Right lobe of liver (tissue), 6 donors: Measurements from ENCODE around the gene DNAL4. TPM values are rescaled to one million over a fixed set of nuclear protein-coding genes. Genes with fewer than 3 reads are reported as not detected.
A peak's percentile ranks its signal among the peaks of the same experiment; 100 is the strongest.

ENCODE experiments used
- ATAC-seq, 4 donors: fragments of 200-7000 bp; cut with Tn5 transposase; one replicate each; pipeline ENCODE4 v1.9.1; 2020; ENCODE audit warnings: mild to moderate bottlenecking in 4 of 4, moderate library complexity in 4 of 4
- DNase-seq, 3 donors: peaks; one replicate each; pipeline ENCODE4 v3.0.0-alpha.2; 2020
- H3K27ac ChIP-seq, 3 donors: fragments of 200-600 bp; one replicate each; pipeline ENCODE4 v1.8.0; 2022
- H3K27me3 ChIP-seq, 2 donors: fragments of 200-600 bp; one replicate each; pipeline ENCODE4 v1.8.0; 2022
- H3K36me3 ChIP-seq, 4 donors: fragments of 200-600 bp; sonication (generic) in 1 of 4; one replicate each; pipeline versions ENCODE4 v1.5.1 to v1.8.0; 2017 to 2022; ENCODE audit warnings: control low read depth in 1 of 4
- H3K4me1 ChIP-seq, 4 donors: fragments of 200-600 bp; sonication (generic) in 1 of 4; one replicate each; pipeline versions ENCODE4 v1.5.1 to v1.8.0; 2017 to 2022; ENCODE audit warnings: control low read depth in 1 of 4
- H3K4me3 ChIP-seq, 3 donors: fragments of 200-600 bp; one replicate each; pipeline ENCODE4 v1.8.0; 2022
- H3K9me3 ChIP-seq, 4 donors: fragments of 200-600 bp; sonication (generic) in 1 of 4; one replicate each; pipeline versions ENCODE4 v1.5.1 to v1.8.0; 2017 to 2022; ENCODE audit warnings: control low read depth in 1 of 4
- POLR2A ChIP-seq: fragments of 450-650 bp; IDR thresholded peaks from one replicate; pipeline ENCODE4 v1.6.1; 2017; ENCODE audit warnings: antibody characterized with exemption, mild to moderate bottlenecking
- WGBS: methylation state at CpG from one replicate; pipeline ENCODE4 v1.1.6; 2018; ENCODE audit warnings: low coverage, low lambda C conversion rate; ENCODE audit not compliant: insufficient coverage; ENCODE audit errors: missing lambda C conversion rate; 5-methylcytosine and 5-hydroxymethylcytosine counted together
- intact Hi-C, 2 donors: fragments of 100-400 bp; cut with DNase I; formaldehyde crosslinking; loops; one replicate each; pipeline versions ENCODE4 v1.11.2 to v1.14.1; 2022
- total RNA-seq, 6 experiments: library from RNA; depleted of rRNA in 2 of 6; stranded (reverse); fragments of >200 nt in 2 of 6; fragmentation: NEBNext Ultra II Directional in 3 of 6; extraction: Animal tissue kit (Norgen Biotek cat#: 25700) in 3 of 6; gene quantifications; one replicate each; pipeline versions ENCODE4 v1.1.0 to v1.2.4, GENCODE V29; 2016 to 2023
- TF ChIP-seq, protein P1 (sequence below), 4 donors: fragments of 200-600 bp in 3 of 4; fragments of 450-650 bp in 1 of 4; IDR thresholded peaks; one replicate each; pipeline versions ENCODE4 v1.5.1 to v1.8.0; 2016 to 2022; ENCODE audit warnings: antibody characterized with exemption in 4 of 4, mild to moderate bottlenecking in 2 of 4
- donor health status: DM: no; HTN: yes; CAD: no.
- donor health status: DM: no; HTN: no; CAD: no.
- donor health status: DM: no; HTN: no; CAD: no.
- donor health status: DM: no; HTN: yes; CAD: no.
- donor health status: DM: no; HTN: yes; CAD: no.

The DNAL4 gene
- total RNA-seq, 6 experiments from 2014 or later: 2.0 to 6.2 (median 5.1) TPM

DNA sequence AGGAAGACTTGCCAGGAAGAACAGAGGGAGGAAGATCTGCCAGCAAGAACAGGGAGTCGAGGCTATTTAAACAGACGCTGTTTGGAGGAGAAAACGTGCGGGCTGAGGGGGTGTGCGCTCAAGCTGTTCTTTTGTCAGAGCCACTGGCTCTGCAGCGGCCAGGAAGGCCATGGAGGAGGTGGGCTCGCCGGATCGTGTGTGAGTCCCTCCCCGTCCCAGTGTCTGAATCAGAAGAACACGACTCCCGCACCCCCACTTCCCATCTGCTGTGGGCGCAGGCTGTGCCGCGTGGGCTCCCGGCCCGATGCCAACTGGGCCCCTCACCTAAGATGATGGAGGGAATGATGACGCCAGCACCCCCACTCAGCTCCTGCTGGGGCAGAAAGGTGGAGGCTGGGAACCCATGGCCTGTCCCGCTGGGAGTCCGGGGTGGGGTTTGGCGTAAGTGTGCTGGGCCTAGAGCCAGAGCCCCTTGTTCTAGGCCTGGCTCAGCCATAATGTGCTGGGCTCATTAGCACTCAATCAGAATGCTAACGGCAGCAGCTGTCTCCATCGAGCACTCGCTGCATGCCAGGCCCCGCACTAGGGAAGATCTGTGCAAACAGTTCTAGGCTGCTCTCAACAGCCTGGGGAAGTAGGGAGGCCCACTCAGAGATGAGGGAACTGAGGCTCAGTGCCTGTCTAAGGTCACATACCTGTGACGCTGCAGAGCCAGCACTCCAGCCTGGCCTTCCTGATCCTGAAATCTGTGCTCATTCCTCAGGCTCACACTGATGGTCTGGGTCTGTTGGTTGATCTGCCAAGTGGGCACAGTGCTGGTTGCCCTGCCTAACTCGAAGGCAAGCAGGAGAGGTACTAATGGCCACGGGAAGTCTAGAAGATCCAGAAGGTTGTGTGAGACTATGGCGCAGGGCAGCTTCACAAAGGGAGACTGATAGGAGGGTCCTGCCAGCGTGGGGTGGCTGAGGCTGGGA, 38.3 kb upstream of the DNAL4 start:
- ATAC-seq (no peak), DNase-seq (peak in 2 of 3 donors; percentile 8 to 47)
- Histone ChIP-seq H3K4me3 (no peak overlapping the region), H3K27me3 (no peaks in the 10 kb centered on the region), H3K4me1 (no peaks in the 10 kb centered on the region), H3K36me3 (no peaks in the 10 kb centered on the region), H3K9me3 (no peaks in the 10 kb centered on the region), H3K27ac (no peak overlapping the region)
- 70% methylated on average over 8 of the region's 30 CpGs for WGBS
- intact Hi-C loops: no loop called here
- TF ChIP-seq, protein P1, sequence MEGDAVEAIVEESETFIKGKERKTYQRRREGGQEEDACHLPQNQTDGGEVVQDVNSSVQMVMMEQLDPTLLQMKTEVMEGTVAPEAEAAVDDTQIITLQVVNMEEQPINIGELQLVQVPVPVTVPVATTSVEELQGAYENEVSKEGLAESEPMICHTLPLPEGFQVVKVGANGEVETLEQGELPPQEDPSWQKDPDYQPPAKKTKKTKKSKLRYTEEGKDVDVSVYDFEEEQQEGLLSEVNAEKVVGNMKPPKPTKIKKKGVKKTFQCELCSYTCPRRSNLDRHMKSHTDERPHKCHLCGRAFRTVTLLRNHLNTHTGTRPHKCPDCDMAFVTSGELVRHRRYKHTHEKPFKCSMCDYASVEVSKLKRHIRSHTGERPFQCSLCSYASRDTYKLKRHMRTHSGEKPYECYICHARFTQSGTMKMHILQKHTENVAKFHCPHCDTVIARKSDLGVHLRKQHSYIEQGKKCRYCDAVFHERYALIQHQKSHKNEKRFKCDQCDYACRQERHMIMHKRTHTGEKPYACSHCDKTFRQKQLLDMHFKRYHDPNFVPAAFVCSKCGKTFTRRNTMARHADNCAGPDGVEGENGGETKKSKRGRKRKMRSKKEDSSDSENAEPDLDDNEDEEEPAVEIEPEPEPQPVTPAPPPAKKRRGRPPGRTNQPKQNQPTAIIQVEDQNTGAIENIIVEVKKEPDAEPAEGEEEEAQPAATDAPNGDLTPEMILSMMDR (IDR thresholded peaks at IDR 0.05): no peak
- TF ChIP-seq POLR2A: no peak

DNA sequence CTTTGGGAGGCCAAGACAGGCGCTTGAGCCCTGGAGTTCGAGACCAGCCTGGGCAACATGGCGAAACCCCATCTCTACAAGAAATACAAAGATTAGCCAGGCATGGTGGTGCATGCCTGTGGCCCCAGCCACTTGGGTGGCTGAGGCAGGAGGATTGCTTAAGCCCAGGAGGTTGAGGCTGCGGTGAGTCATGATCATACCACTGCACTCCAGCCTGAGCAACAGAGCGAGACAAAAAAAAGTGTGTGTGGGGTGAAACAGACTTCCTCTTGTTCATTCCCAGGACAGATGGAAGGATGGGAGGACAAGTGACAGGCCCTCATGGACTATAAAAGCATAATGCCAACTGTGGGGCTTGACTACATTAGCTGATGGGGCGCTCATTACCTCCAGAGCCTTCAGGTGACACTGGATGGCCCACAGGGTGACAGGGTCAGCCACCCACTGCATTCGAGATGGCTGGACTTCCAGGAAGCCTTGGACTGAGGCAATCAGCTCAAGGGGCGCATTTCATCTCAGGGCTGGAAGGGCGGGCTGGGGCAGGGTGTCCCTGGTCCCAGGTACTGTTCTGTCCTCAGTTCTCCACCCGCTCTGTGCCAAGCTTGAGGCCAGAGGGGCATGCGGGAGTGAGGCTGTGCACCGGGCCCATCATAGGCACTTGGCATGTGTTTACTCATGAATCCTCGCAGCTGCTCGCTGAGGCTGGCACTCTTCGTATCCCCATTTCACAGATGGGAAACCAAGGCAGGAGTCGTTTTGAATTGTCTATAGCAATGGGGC, 37.4 kb upstream of the DNAL4 start:
- no peak for ATAC-seq
- H3K27ac ChIP-seq: no peak overlapping the region
- WGBS: 88% methylated on average over 12 of the region's 16 CpGs

DNA sequence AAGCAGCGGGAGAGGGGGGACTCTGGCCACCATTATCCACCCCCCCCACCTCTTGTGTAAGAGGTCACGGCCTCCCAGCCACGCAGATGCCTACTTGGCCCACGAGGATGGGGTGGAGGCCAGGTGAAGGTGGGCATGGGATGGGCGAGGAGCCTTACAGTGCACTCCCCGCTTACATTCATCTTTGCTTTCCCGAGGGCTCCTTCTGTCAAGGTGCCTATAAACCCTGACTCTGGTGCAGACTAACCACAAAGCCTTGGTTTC, 36.8 kb upstream of the DNAL4 start:
- DNase-seq: no peak
- intact Hi-C loops: no loop called here
- no peaks in the 10 kb centered on the region for H3K27me3 ChIP-seq
- H3K4me3 ChIP-seq: no peak overlapping the region
- no peaks in the 10 kb centered on the region for H3K36me3 ChIP-seq
- ATAC-seq: no peak
- TF ChIP-seq, protein P1 (IDR thresholded peaks at IDR 0.05): no peak
- no peak for TF ChIP-seq POLR2A
- 50% methylated on average over 5 of the region's 7 CpGs for WGBS
- H3K9me3 ChIP-seq: no peaks in the 10 kb centered on the region
- no peak overlapping the region for H3K27ac ChIP-seq
- no peaks in the 10 kb centered on the region for H3K4me1 ChIP-seq

More for the DNA sequence above, 37.4 kb upstream of the DNAL4 start:
- no peak for TF ChIP-seq POLR2A
- TF ChIP-seq, protein P1 (IDR thresholded peaks at IDR 0.05): no peak
- no peaks in the 10 kb centered on the region for H3K4me1 ChIP-seq
- no peak overlapping the region for H3K4me3 ChIP-seq
- no peaks in the 10 kb centered on the region for H3K27me3 ChIP-seq
- intact Hi-C loops: no loop called here
- no peaks in the 10 kb centered on the region for H3K9me3 ChIP-seq
- no peaks in the 10 kb centered on the region for H3K36me3 ChIP-seq
- peak in 1 of 3 donors; percentile 27 for DNase-seq

DNA sequence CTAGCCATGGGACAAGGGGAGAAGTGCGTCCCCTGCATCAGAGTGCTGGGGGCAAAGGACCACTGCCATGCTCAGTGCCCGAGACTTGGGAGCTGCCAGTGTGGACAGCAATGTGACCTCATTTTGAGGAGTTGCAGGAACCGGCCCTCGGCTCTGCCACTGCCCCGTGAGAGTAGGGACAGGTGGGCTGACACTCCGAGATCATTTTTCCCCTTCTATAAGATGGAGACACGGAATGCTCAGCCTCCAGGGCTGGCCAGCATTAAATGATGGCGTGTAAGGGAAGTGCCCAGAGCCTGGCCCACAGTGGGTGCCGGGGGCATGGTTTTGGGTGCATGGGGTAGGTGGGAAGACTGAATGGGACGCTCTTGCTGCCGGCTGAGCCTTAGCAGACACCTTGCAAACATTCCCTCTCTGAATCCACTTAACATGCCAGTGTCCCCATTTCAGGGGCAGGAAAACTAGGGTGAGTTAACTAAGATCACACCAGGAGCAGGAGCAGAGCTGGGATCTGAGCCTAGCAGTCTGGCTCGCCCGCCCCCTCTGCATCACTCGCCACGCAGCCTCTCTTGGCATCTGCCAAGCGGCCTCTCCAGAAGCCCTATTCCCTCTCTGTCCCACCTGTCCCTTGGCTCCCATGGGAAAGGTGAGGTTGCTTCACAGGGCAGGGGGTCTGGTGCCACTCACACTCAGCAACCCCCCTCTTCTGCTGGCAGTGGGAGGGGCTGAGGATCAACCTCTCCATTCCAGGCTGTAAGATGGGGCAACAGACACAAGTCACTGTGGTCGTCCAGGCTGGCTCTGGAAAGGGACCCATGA, 36.3 kb upstream of the DNAL4 start:
- intact Hi-C loops: no loop called here
- H3K36me3 ChIP-seq: no peaks in the 10 kb centered on the region
- TF ChIP-seq, protein P1 (IDR thresholded peaks at IDR 0.05): no peak
- no peak for TF ChIP-seq POLR2A
- DNase-seq: no peak
- no peaks in the 10 kb centered on the region for H3K4me1 ChIP-seq
- WGBS: 71% methylated on average over 13 of the region's 17 CpGs
- no peak for ATAC-seq
- H3K27me3 ChIP-seq: no peaks in the 10 kb centered on the region
- no peak overlapping the region for H3K27ac ChIP-seq
- H3K9me3 ChIP-seq: no peaks in the 10 kb centered on the region
- no peak overlapping the region for H3K4me3 ChIP-seq
